ENCODE data around the gene ITGB7.
"Not testable (repeated sequence)": the region's sequence is repeated elsewhere in the genome, so short reads cannot be mapped to it uniquely, and the experiment has no call there.

The ITGB7 gene

GRCh38 chr12:53217051-53217930 lies 10.2 kb upstream of the ITGB7 start:
- DNase-seq (ENCODE audit: low read depth) = no peak

- no peak for DNase-seq (ENCODE audit: low read depth)
Observed at GRCh38 chr12:53215497-53215896, 8.4 kb upstream of the ITGB7 start.

- DNase-seq (ENCODE audit: low read depth) = no peak
Observed at GRCh38 chr12:53214687-53215455, 7.8 kb upstream of the ITGB7 start.

- no peak for DNase-seq (ENCODE audit: low read depth)
Observed at GRCh38 chr12:53214221-53214620, 7.2 kb upstream of the ITGB7 start.

GRCh38 chr12:53213348-53213747 lies 6.3 kb upstream of the ITGB7 start:
- DNase-seq (ENCODE audit: low read depth) = peak; percentile 75

GRCh38 chr12:53212931-53213330 lies 5.9 kb upstream of the ITGB7 start:
- DNase-seq (ENCODE audit: low read depth) = no peak

GRCh38 chr12:53211476-53212381 lies 4.7 kb upstream of the ITGB7 start:
- DNase-seq (ENCODE audit: low read depth) = no peak

- DNase-seq (ENCODE audit: low read depth) = no peak
Observed at GRCh38 chr12:53210843-53211242, 3.8 kb upstream of the ITGB7 start.

- DNase-seq (ENCODE audit: low read depth) = no peak
Observed at GRCh38 chr12:53208877-53209463, 1.9 kb upstream of the ITGB7 start.

- no peak for DNase-seq (ENCODE audit: low read depth)
Observed at GRCh38 chr12:53208435-53208834, 1.4 kb upstream of the ITGB7 start.

- no peak for DNase-seq (ENCODE audit: low read depth)
Observed at GRCh38 chr12:53205747-53206419, 1.2 kb downstream of the ITGB7 start.

- no peak for DNase-seq (ENCODE audit: low read depth)
Observed at GRCh38 chr12:53204351-53204750, 2.7 kb downstream of the ITGB7 start.

GRCh38 chr12:53202316-53202715 lies 4.7 kb downstream of the ITGB7 start:
- not testable (repeated sequence) for DNase-seq (ENCODE audit: low read depth)

- no peak for DNase-seq (ENCODE audit: low read depth)
Observed at GRCh38 chr12:53201639-53202038, 5.4 kb downstream of the ITGB7 start.

GRCh38 chr12:53201177-53201541 lies 5.9 kb downstream of the ITGB7 start:
- DNase-seq (ENCODE audit: low read depth) = no peak

GRCh38 chr12:53200458-53201176 lies 6.4 kb downstream of the ITGB7 start:
- DNase-seq (ENCODE audit: low read depth) = no peak

GRCh38 chr12:53200107-53200457 lies 7.0 kb downstream of the ITGB7 start:
- DNase-seq (ENCODE audit: low read depth) = no peak

- DNase-seq (ENCODE audit: low read depth) = no peak
Observed at GRCh38 chr12:53199700-53200099, 7.4 kb downstream of the ITGB7 start.

GRCh38 chr12:53198486-53199110 lies 8.5 kb downstream of the ITGB7 start:
- no peak for DNase-seq (ENCODE audit: low read depth)

GRCh38 chr12:53197011-53197640 lies 9.9 kb downstream of the ITGB7 start:
- no peak for DNase-seq (ENCODE audit: low read depth)
